GM19239 (cell line): ENCODE measurements around the gene GARNL3.

Experiments
- DNase-seq: peaks from one replicate; pipeline ENCODE4 v3.0.0; 2011; ENCODE audit warnings: low spot score; ENCODE audit not compliant: insufficient read length
- FAIRE-seq: peaks from 2 replicates; lab custom pipeline; 2011; peaks lifted over from hg19 to GRCh38; lab: Jason Lieb, UNC

The GARNL3 gene

DNA sequence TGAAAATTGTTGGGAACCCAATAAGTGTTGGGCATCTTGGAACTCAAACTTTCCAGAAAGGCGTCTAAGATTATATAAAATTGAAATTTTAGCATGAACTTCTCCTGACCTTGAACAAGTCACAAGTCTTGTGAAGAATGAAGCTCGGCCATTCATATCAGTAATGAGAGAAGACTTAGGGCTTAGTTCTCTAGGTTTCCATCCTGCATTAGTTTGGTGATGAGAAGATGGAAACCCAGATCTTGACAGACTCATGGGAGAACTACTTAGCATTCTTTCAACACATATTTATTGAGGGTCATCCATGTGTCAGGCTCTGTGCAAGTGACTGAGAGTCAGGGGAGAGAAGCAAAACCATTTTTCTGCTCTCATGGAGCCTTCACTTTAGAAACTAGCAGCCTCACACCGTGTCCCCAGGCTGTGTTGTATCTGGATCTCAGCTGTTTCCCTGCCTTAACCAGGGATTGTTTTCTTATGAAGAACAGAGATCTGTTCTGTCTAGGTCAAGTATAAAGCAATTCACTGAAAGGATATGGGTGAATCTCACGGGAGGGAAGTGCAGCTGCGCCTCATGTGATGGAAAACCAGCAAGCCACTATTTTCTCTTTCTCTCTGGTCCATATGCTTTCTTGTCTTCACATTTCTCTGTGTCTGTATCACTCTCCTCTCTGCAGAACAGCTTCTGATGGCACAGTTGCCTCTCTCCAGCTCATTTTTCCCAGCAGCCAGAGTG is 3.4 kb downstream of the GARNL3 start:
- DNase-seq, result no peak
- peak; percentile 83 for FAIRE-seq

DNA sequence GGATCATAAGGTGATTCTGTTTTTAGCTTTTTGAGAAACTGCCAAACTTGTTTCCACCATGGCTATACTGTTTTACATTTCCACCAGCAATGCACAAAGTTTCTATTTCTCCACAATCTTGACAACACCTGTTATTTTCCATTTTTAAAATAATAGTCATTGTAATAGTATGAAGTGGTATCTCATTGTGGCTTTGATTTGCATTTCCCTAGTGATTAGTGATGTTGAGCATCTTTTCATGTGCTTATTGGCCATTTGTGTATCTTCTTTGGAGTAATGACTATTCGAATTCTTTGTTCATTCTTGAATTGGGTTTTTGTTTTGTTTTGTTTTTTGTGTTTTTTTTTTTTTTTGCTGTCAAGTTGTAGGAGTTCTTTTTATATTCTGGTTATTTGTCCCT is 4.9 kb downstream of the GARNL3 start:
- DNase-seq (no peak), FAIRE-seq (peak; percentile 35)

DNA sequence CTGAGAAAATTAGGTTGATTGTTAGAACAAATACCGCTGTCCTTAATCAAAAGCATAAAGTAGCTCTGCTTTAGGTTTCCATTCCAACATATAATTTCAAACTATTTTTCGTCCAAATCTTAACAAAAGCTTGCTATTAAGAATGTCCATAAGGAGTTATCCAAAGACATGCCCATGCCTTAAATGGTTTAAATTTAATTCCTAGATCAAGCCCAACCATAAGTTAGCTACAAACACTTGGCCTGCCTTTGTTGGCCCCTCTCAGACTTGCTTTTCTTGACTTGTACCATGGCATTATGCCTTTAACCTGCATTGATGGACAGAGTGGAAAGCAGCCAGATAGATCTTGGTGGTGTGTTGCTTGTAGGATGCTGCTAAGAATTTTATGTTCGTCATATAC is 8.8 kb downstream of the GARNL3 start:
- FAIRE-seq, result peak; percentile 57
- no peak for DNase-seq

DNA sequence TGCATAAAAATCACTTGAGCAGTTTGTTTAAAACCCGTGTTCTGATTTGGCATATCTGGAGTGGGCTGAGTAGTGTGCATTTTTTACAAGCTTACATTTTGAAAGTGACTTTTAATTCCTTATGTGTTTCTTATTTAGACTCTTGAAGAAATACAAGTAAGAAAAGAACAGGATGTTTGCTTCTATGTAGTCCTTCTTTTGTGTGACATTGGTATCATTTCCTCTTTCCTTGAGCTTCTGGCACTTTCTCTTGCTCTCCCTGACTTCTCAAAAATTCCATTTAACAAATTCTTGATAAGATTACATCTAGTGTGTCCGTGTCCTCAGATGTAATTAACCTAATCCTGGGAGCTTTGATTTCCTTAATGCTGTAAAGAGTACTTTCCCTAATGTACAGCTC is 12.5 kb downstream of the GARNL3 start:
- FAIRE-seq (peak; percentile 92), DNase-seq (no peak)

DNA sequence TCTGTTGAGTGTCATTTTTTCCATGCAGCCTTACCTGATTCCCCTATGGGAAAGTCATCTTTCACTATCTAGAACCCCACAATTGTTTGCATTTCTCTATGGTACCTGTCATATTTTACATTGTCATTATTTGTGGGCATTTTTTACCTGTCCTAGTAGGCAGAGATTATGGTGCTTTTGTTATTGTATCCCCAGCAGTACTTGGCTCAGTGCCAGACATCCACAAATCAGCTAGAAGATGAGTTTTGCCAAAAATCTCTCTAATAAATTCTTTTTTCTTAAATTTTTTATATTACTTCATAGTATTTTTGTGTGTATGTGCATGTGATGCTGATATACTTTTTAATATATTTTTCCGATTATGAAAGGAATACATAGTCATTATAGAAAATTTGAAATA is 13.2 kb downstream of the GARNL3 start:
- DNase-seq, result no peak
- no peak for FAIRE-seq

DNA sequence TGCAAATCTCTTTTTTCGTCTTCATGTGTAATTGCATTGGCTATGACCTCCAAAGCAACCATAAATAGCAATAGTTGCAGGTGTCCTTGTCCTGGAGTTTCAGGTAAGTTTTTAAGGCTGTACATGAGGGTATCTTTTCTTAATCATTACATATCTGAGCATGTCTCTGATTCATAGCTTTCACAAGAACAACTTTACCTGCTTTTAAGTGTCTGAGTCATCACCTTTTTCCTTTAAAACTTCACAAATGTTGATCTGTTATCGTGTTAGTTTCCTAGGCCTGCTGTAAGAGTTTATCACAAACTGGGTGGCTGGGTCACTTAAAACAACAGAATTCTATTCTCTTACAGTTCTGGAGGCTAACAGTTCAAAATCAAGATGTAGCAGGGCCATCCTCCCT is 13.8 kb downstream of the GARNL3 start:
- DNase-seq (no peak), FAIRE-seq (no peak)

DNA sequence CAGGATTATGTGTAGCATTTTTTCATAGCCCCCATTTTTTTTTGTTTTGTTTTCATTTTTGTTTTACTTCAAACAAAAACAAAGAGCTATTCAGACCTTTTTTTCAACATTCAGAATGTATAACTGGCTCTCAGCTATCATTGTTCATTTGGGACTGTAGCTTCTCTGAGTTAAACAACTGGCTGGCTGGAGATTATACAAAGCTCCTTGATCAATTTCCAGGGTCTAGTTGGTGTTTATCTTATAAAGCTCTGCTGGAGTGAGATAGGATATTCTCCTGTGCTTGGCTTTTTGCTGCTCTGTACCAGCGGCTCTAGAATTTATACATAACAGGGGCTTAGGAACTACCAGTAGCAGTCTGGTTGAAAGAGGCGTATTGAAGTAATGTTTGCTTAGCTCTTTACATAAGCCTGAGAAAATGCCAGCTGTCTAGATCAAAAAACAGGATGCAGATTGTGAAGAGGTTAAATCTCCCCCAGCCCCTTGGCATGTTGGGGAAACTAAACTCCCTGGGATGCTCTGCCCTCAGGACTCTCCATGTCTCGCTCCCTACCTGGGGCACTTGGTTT is 15.2 kb downstream of the GARNL3 start:
- DNase-seq, result no peak
- peak; percentile 66 for FAIRE-seq

DNA sequence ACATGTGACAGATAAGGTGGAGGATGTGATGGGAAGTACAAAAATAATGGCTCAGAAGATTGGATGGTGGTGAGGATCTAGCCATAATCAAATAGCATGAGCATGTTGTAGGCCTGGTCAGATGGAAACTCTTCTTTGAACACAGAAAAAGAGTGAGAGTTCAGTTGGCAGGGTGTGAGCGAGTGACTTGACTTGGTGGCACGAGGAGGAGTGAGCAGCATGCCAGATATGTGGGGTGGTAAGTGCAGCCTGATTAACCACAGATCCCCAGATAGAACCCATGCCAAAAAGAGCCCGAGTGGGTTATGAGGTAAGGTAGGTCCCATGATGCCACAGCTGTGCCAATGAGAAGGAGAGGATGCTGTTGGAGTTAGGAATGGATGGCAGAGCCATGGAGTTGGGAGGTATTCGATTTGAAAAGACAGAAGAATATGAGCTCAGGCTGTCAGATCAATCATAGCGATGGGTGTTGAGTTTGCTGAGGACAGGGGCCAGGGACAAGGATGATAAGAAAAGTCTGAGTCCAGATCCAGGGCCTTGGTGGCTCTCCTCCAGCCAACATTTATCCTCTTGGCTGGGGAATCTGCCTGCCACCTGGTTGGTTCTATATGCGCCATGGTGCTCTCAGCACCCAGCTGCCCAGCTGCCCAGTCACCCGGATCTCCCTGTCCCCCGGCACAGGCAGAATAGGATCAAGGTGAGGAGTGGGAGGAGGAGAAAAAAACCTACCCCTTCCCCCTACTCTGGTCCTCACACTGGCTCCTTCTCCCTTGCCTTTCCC is 16.5 kb downstream of the GARNL3 start:
- DNase-seq (no peak), FAIRE-seq (no peak)

DNA sequence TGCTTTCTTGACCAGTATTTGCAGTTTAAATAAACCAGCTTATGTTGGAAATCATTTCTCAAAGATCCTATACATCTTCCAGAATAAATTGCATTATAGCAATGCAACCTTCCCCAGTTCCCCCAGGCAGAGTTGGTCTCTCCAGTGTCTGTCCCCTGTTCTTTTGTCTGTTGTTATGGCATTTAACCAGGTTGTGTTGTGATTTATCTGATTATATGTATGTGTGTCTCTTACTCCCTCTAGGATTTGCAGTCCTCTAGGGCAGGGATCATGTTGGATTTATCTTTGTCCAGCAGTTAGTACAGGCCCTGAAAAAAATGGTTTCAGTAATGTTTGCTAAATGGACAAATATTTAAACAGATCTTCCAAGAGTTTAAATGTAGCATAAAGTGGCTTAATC is 17.3 kb downstream of the GARNL3 start:
- DNase-seq, result no peak
- FAIRE-seq, result no peak

DNA sequence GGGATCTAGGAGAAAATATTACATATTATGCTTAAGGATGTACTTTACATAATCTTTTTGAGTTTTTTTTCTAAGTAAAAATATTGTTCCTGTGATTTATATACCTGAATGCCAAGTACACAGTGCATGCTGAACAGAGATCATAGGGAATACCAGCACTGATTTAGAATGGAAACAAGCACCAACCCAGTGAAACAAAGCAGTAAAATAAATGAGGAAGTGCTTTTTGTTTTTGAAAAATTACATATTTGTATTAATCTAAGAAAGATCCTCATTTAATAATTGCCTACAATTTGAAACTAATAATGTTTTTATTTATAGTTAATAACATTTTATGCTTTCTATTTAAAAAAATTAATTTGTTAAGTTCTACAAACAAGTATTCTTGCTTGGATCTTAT is 18.0 kb downstream of the GARNL3 start:
- no peak for FAIRE-seq

DNA sequence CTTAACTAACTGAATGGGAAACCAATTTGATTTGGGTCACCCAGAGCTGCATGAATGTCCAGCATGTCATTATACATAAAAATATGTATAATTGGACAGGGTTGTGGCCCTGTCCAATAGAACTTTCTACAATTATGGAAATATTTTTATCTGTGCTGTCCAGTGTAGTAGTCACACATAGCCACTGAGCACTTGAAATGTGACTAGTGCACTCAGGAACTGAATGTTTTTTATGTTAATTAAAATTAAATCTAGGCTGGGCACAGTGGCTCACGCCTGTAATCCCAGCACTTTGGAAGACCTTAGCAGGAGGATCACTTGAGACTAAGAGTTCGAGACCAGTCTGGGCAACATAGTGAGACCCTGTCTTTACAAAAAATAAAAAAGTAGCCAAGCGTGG is 18.6 kb downstream of the GARNL3 start:
- no peak for FAIRE-seq

More for the DNA sequence above, 18.0 kb downstream of the GARNL3 start:
- no peak for DNase-seq

DNA sequence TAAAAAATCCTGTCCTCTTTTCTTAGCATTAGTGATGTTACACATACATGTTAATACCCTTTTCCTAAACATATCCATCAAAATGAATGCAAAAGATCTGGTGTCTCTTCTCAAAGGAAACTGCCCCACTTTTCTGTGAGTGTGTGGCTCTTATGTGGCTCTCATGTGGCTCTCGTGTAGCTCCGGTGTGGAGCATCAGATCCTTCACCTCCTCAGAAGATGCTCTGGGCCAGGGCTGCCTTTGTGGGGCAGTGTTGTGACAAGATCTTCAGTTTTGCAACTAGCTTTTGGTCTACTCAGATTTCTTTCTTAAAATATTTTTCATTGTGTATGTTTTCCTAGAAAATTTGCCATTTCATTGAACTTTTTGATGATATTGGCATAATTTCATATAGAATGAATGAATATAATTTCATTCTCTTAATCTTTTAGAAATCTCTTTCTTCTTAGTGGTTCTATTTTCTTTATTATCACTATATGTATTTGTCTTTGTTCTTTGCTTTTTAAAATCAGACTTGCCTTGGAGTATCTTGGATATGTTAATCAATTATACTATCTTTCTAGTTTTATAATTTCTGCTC is 19.4 kb downstream of the GARNL3 start:
- peak; percentile 44 for FAIRE-seq

More for the DNA sequence above, 18.6 kb downstream of the GARNL3 start:
- DNase-seq, result no peak

DNA sequence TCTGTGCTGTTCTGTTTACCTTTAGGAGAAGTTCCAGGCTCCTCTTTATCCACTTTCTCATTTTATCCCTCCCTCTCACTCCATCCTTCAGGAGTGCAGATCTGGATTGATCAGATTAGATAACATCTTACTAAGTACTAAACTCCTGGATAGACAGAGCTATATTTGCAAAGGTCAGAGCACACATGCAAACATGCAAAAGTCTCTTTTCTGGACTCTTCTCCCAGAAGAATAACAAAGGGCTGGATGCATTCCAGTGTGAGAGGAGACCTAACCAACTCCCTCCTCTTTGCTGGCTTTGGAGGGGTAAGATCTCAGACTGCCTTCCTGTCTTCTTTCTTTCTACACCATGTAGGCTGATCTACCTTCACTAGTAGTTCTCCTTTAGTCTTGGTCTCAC is 21.4 kb downstream of the GARNL3 start:
- DNase-seq (no peak), FAIRE-seq (no peak)

More for the DNA sequence above, 19.4 kb downstream of the GARNL3 start:
- no peak for DNase-seq

DNA sequence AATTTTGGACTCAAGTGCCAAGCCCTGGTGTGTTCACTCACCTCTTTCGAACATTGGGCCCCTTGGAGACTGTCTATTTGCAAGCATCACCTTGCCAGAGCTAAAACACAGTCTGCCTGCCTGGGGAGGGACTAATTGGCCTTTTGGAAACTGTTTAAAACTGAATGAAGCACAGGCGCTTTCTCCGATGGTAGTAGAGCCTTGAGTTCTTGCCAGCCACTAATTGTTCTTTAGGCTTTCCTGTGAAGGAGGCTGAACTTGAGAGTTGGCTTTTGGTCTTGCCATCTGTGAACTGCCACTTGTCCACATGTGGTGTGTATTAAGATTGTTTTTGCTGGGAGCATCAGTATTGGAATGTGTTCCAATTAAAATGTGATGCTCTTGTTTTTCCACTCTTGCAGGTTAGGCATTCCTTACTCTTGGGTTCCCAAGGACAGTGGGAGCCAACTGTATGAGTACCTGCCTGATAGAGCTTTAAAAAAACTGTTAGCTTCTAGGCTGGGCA is 26.0 kb downstream of the GARNL3 start:
- DNase-seq (no peak), FAIRE-seq (no peak)

DNA sequence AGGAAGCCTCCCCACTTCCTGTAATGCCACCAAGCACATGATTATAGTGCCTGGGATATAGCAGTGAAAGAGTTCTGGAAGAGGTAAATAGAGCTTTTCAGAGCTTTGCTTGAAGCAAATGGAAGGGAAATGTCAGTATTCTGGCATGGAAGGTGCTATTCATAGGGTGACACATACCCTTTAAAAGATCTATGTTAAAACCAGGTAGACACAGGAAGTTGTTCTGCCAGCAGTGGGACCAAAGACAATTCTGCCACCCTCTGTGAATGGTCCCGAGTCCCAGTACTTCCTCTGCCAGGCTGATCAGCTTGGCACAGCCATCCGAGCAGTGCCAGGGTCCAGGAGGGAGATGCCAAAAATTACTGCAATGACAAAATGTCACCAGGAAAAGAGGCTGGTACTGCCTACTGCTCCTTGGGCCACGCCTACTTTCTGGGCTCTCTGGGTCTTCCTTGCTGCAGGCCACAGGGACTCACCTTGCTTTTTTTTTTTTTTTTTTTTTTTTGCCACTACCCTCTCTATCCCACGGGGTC is 26.7 kb downstream of the GARNL3 start:
- FAIRE-seq (no peak), DNase-seq (no peak)

DNA sequence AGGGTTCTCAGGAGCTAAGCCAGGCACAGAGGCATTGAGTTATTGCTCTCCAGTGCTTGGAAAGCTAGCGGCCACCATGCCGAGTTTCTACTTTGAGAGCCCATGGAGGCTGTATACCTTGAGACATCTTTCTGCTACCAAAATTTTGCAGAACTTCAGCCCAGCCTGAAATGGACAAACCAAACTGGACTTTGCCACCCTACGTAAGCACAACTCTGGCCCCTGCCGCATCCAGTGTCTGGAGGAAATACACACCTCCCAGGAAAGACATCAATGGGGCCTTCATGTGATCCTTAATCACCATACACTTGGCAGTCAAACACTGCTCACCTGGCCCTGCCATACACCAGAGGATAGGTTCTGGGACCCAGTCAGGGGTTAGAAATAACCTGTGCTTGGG is 27.8 kb downstream of the GARNL3 start:
- DNase-seq, result no peak
- no peak for FAIRE-seq

DNA sequence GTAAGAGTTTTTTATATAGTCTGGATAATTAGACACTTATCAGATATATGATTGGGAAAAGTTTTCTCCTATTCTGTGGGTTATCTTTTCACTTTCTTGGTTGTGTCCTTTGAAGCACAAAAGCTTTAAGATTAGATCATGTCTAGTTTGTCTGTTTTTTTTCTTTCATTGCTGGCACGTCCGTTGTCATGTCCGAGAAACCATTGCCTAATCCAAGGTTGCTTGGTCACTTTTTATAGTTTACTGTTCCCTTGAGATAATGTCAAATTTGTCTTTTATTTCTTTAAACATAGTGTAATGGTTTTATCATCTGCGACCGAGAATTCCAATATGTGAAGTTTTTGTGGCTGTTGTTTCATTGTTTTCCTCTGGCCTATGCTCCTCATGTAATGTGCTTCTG is 28.8 kb downstream of the GARNL3 start:
- no peak for DNase-seq
- no peak for FAIRE-seq

DNA sequence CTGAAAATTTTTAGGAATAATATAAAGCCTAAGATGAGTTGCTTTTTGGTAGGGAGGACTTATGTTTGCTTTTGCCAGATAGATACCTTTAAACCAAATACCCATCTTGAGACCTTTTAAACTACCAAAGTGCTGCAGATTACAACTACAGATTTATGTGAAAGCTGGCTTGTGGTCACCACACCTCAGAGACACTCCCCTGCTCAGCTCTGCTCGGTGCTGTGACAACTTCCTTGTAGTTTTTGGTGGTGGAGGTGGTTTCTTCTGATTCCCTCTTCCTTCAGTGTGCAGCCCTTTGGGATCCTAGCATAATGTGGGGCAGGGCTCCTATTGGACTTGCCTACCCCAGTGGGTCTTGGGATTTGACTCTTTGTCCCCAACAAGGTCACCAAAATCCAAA is 29.2 kb downstream of the GARNL3 start:
- DNase-seq (no peak), FAIRE-seq (no peak)

DNA sequence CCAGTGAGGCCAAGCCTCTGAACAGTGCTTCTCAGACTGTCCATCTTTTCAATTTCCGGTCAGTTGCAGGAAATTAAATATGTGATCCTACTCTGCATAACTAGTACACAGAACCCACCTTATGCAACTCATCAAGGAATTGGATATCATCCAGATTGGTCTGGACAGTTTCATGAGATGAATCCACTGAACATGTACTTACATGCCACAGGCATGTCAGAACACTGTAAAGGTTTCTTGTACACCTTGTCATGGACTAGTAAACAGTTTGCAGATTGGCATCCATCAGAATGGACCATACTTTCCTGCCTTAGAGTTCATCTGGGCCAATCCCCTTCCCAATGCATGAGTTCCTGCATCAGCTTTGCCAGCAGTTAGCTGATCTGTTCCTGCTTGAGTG is 30.4 kb downstream of the GARNL3 start:
- DNase-seq (no peak), FAIRE-seq (no peak)

DNA sequence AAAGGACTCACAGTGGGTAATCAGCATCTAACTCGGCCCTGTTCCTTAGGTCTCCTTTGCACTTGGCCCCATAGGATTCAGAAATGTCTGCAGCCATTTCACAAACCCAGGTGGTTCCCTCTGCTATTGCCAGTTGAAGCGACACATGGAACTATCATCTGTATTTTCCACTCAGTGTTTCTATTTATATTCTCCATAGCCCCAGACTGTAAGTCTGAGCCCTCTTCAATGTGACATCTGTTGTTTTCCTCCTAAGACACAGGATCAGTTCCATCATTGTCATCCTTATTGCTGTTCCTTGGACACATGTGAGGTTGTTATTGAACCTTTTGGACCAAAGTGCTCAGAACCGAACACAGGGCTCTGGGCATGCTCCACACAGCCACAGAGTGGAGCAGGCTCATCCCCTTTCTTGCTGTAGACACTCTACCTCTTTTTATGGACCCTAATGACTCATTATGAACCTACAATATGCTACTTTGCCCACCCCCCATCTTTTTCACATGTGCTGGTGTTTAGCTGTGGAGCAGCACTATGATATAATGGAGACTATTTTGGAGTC is 36.4 kb downstream of the GARNL3 start:
- FAIRE-seq, result no peak
- no peak for DNase-seq
